ENCODE data around the gene CPE.
"Not testable (repeated sequence)": the region's sequence is repeated elsewhere in the genome, so short reads cannot be mapped to it uniquely, and the experiment has no call there.

Gene CPE

GRCh38 chr4:165410214-165410613, 31.4 kb downstream of the CPE start:
- FAIRE-seq = no peak

- FAIRE-seq = no peak
These were observed 37.1 kb downstream of the CPE start for GRCh38 chr4:165415910-165416309.

GRCh38 chr4:165418073-165418472, 39.3 kb downstream of the CPE start:
- FAIRE-seq = no peak

- FAIRE-seq = no peak
These were observed 46.8 kb downstream of the CPE start for GRCh38 chr4:165425629-165426028.

- FAIRE-seq = no peak
These were observed 47.5 kb downstream of the CPE start for GRCh38 chr4:165426331-165426730.

GRCh38 chr4:165426823-165427222, 48.0 kb downstream of the CPE start:
- FAIRE-seq = no peak

GRCh38 chr4:165428957-165429356, 50.1 kb downstream of the CPE start:
- no peak for FAIRE-seq

GRCh38 chr4:165433529-165433928, 54.7 kb downstream of the CPE start:
- FAIRE-seq = no peak

GRCh38 chr4:165437691-165438090, 58.9 kb downstream of the CPE start:
- no peak for FAIRE-seq

GRCh38 chr4:165439344-165439743, 60.5 kb downstream of the CPE start:
- FAIRE-seq = no peak

- FAIRE-seq = no peak
These were observed 61.2 kb downstream of the CPE start for GRCh38 chr4:165439981-165440380.

- FAIRE-seq = no peak
These were observed 61.8 kb downstream of the CPE start for GRCh38 chr4:165440415-165441158.

GRCh38 chr4:165443276-165443675, 64.5 kb downstream of the CPE start:
- no peak for FAIRE-seq

- no peak for FAIRE-seq
These were observed 69.9 kb downstream of the CPE start for GRCh38 chr4:165448700-165449099.

GRCh38 chr4:165449333-165449732, 70.5 kb downstream of the CPE start:
- FAIRE-seq = no peak

- FAIRE-seq = no peak
These were observed 72.1 kb downstream of the CPE start for GRCh38 chr4:165450871-165451270.

- not testable (repeated sequence) for FAIRE-seq
These were observed 74.3 kb downstream of the CPE start for GRCh38 chr4:165453140-165453539.

GRCh38 chr4:165454426-165454825, 75.6 kb downstream of the CPE start:
- FAIRE-seq = no peak

- FAIRE-seq = no peak
These were observed 79.0 kb downstream of the CPE start for GRCh38 chr4:165457793-165458192.

- FAIRE-seq = no peak
These were observed 79.7 kb downstream of the CPE start for GRCh38 chr4:165458471-165458870.

GRCh38 chr4:165461159-165461821, 82.5 kb downstream of the CPE start:
- no peak for FAIRE-seq

GRCh38 chr4:165462009-165462408, 83.2 kb downstream of the CPE start:
- no peak for FAIRE-seq

GRCh38 chr4:165464376-165464775, 85.6 kb downstream of the CPE start:
- no peak for FAIRE-seq

GRCh38 chr4:165464813-165465381, 86.1 kb downstream of the CPE start:
- FAIRE-seq = peak; percentile 41

Data from colon (tissue), 2 donors.